ENCODE data around the gene FIG4. TPM values are rescaled to one million over a fixed set of nuclear protein-coding genes. Genes with fewer than 3 reads are reported as not detected.

FIG4 gene
- total and polyA plus RNA-seq, 2 of the 4 experiments (the other 2 are of a cell fraction): 12.1 to 15.4 TPM

DNA sequence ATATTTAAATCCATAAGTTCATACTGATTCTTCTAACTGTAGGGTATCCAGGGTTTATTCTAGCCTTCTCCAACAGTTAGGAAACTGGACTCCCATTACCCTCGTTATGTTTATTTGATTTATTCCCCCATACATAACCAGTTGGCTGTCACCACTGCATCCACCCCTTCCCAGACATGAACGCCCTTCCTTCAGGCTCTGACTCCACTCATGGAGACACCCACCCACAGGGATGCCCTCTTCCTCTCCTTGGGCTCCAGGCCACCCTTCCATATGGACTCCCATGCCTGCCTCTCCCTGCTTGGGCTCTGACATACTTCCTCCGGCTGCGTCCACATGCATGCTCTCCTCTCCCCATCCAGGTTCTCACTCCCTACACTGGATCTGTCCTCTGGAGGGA is 124.0 kb downstream of the FIG4 start:
- Histone ChIP-seq H3K18ac (ENCODE audit: low read depth, low read length) (no peak overlapping the region), H3K9me1 (ENCODE audit: insufficient read depth, low read length) (no peaks in the 10 kb centered on the region), H3K56ac (ENCODE audit: extremely low read depth, insufficient read depth, low read length) (no peak overlapping the region), H3K23ac (ENCODE audit: low read depth, low read length) (no peak overlapping the region), H2AK9ac (replicated peaks; ENCODE audit: low read depth, low read length, poor library complexity) (no peak overlapping the region), H2BK20ac (ENCODE audit: low read depth, low read length) (no peak overlapping the region), H3K9ac (ENCODE audit: low read depth, low read length) (no peak overlapping the region), H3K4me3 (ENCODE audit: insufficient read depth, low read depth, low read length) (no peak overlapping the region), H4K5ac (ENCODE audit: low read depth, low read length) (no peak overlapping the region), H4K20me1 (ENCODE audit: insufficient read depth, low read length) (no peaks in the 10 kb centered on the region), H2BK120ac (ENCODE audit: low read depth, low read length) (no peak overlapping the region), H3K9me3 (ENCODE audit: control insufficient read depth, insufficient read depth, low read length) (no peaks in the 10 kb centered on the region), H2AFZ (replicated peaks; ENCODE audit: low read length, poor library complexity) (no peak overlapping the region), H3K27ac (ENCODE audit: insufficient read depth, low read length) (no peak overlapping the region), H4K8ac (ENCODE audit: low read depth in 2 of 2, low read length in 2 of 2) (no peak overlapping the region), H3K79me1 (ENCODE audit: low read depth in 1 of 2, low read length in 2 of 2) (no peaks in the 10 kb centered on the region), H3K36me3 (ENCODE audit: control insufficient read depth, insufficient read depth, low read length) (no peaks in the 10 kb centered on the region), H2BK15ac (ENCODE audit: low read depth, low read length) (no peak overlapping the region), H4K91ac (ENCODE audit: insufficient read depth, low read depth, low read length) (no peak overlapping the region), H3K4me1 (ENCODE audit: control insufficient read depth, insufficient read depth, low read length) (no peaks in the 10 kb centered on the region), H3K4me2 (ENCODE audit: low read depth, low read length) (no peak overlapping the region), H3K4ac (ENCODE audit: low read depth, low read length) (no peak overlapping the region), H3K14ac (replicated peaks; ENCODE audit: low read depth, low read length) (no peak overlapping the region), H2AK5ac (ENCODE audit: low read depth, low read length) (no peak overlapping the region), H2BK5ac (ENCODE audit: low read depth, low read length, poor library complexity, severe bottlenecking) (no peak overlapping the region), H3K27me3 (ENCODE audit: control insufficient read depth, insufficient read depth, low read length) (no peaks in the 10 kb centered on the region)
- DNase-seq (no peak), ATAC-seq (ENCODE audit: low read depth) (no peak)
- no TSS peak for BruUV-seq (replicated peaks)
- ChIA-PET CTCF (no interaction called here), POLR2A (ENCODE audit: unreplicated experiment) (no interaction called here)
- TF ChIP-seq, protein P1, sequence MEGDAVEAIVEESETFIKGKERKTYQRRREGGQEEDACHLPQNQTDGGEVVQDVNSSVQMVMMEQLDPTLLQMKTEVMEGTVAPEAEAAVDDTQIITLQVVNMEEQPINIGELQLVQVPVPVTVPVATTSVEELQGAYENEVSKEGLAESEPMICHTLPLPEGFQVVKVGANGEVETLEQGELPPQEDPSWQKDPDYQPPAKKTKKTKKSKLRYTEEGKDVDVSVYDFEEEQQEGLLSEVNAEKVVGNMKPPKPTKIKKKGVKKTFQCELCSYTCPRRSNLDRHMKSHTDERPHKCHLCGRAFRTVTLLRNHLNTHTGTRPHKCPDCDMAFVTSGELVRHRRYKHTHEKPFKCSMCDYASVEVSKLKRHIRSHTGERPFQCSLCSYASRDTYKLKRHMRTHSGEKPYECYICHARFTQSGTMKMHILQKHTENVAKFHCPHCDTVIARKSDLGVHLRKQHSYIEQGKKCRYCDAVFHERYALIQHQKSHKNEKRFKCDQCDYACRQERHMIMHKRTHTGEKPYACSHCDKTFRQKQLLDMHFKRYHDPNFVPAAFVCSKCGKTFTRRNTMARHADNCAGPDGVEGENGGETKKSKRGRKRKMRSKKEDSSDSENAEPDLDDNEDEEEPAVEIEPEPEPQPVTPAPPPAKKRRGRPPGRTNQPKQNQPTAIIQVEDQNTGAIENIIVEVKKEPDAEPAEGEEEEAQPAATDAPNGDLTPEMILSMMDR (conservative IDR thresholded peaks at IDR 0.05; ENCODE audit: low read depth, low read length): no peak
- TF ChIP-seq, protein P2, sequence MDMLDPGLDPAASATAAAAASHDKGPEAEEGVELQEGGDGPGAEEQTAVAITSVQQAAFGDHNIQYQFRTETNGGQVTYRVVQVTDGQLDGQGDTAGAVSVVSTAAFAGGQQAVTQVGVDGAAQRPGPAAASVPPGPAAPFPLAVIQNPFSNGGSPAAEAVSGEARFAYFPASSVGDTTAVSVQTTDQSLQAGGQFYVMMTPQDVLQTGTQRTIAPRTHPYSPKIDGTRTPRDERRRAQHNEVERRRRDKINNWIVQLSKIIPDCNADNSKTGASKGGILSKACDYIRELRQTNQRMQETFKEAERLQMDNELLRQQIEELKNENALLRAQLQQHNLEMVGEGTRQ (IDR thresholded peaks at IDR 0.05; ENCODE audit: low read depth, low read length): no peak
- no peak for TF ChIP-seq CEBPB (IDR thresholded peaks at IDR 0.05; ENCODE audit: low read depth, low read length)
- no peak for TF ChIP-seq RCOR1 (IDR thresholded peaks at IDR 0.05; ENCODE audit: insufficient replicate concordance, low read length)
- TF ChIP-seq NFE2L2 (IDR thresholded peaks at IDR 0.05; ENCODE audit: low read depth, low read length): no peak
- no peak for TF ChIP-seq MAFK (IDR thresholded peaks at IDR 0.05; ENCODE audit: low read depth, low read length)
- dilution Hi-C loops (cut with HindIII; ENCODE audit: low sequenced_read_pairs, unreplicated experiment): no loop called here
- intact Hi-C loops (cut with micrococcal nuclease): no loop called here
- in situ Hi-C loops (cut with MboI; ENCODE audit: low sequenced_read_pairs): no loop called here
- 71% methylated on average over 2 of the region's 4 CpGs; no CpG with 5 or more reads in 1 of the 2 experiments for WGBS, 2 experiments (ENCODE audit: extremely low coverage in 2 of 2, insufficient read length in 1 of 2)
